ENCODE results near the gene PJA1.

PJA1 gene

GRCh38 chrX:69170319-69170718, 5.1 kb upstream of the PJA1 start:
- DNase-seq: no peak

GRCh38 chrX:69163936-69164741, 1.1 kb downstream of the PJA1 start:
- DNase-seq: peak; percentile 13

- no peak for DNase-seq
Measured at GRCh38 chrX:69162361-69162865, 2.8 kb downstream of the PJA1 start.

GRCh38 chrX:69161786-69162349, 3.4 kb downstream of the PJA1 start:
- DNase-seq: no peak

GRCh38 chrX:69161371-69161770, 3.9 kb downstream of the PJA1 start:
- no peak for DNase-seq

- DNase-seq: peak; percentile 55
Measured at GRCh38 chrX:69158166-69158980, 6.9 kb downstream of the PJA1 start.

- no peak for DNase-seq
Measured at GRCh38 chrX:69156638-69157037, 8.6 kb downstream of the PJA1 start.

- DNase-seq: no peak
Measured at GRCh38 chrX:69155786-69156520, 9.3 kb downstream of the PJA1 start.

GRCh38 chrX:69154051-69154450, 11.2 kb downstream of the PJA1 start:
- no peak for DNase-seq

- DNase-seq: peak; percentile 76
Measured at GRCh38 chrX:69153060-69153730, 12.1 kb downstream of the PJA1 start.

- no peak for DNase-seq
Measured at GRCh38 chrX:69152417-69152841, 12.8 kb downstream of the PJA1 start.

GRCh38 chrX:69151866-69152284, 13.4 kb downstream of the PJA1 start:
- no peak for DNase-seq

- DNase-seq: no peak
Measured at GRCh38 chrX:69150281-69150960, 14.8 kb downstream of the PJA1 start.

GRCh38 chrX:69149466-69150280, 15.6 kb downstream of the PJA1 start:
- no peak for DNase-seq

- no peak for DNase-seq
Measured at GRCh38 chrX:69148946-69149345, 16.3 kb downstream of the PJA1 start.

- DNase-seq: no peak
Measured at GRCh38 chrX:69146739-69147138, 18.5 kb downstream of the PJA1 start.

GRCh38 chrX:69145714-69146113, 19.5 kb downstream of the PJA1 start:
- DNase-seq: no peak

- no peak for DNase-seq
Measured at GRCh38 chrX:69144838-69145680, 20.2 kb downstream of the PJA1 start.

GRCh38 chrX:69143530-69143929, 21.7 kb downstream of the PJA1 start:
- DNase-seq: no peak

Data from fibroblast of skin of abdomen (primary cell).